Measurements from ENCODE around the gene CPSF7.

CPSF7 gene

GRCh38 chr11:61454520-61454919 lies 24.7 kb upstream of the CPSF7 start:
- no peak for TF ChIP-seq CTCF (IDR thresholded peaks at IDR 0.05)
- no peak overlapping the region for H3K4me3 ChIP-seq
- H3K27ac ChIP-seq: no peak overlapping the region
- DNase-seq (ENCODE audit: low spot score): no peak

- Histone ChIP-seq H3K27ac (peak overlapping the region in 1 of 2 donors; percentile 23), H3K4me3 (no peak overlapping the region)
- no peak for TF ChIP-seq CTCF (IDR thresholded peaks at IDR 0.05)
- no peak for DNase-seq (ENCODE audit: low spot score)
These were observed 23.9 kb upstream of the CPSF7 start for GRCh38 chr11:61453695-61454094.

- DNase-seq (ENCODE audit: low spot score): no peak
- H3K4me3 ChIP-seq: no peak overlapping the region
- H3K27ac ChIP-seq: no peak overlapping the region
- TF ChIP-seq CTCF (IDR thresholded peaks at IDR 0.05): no peak
These were observed 23.1 kb upstream of the CPSF7 start for GRCh38 chr11:61452825-61453224.

GRCh38 chr11:61448552-61448927 lies 18.8 kb upstream of the CPSF7 start:
- TF ChIP-seq CTCF (IDR thresholded peaks at IDR 0.05): no peak
- no peak overlapping the region for H3K4me3 ChIP-seq
- DNase-seq (ENCODE audit: low spot score): no peak
- peak overlapping the region; percentile 57 to 68 for H3K27ac ChIP-seq

GRCh38 chr11:61447601-61448551 lies 18.1 kb upstream of the CPSF7 start:
- Histone ChIP-seq H3K4me3 (no peak overlapping the region), H3K27ac (peak overlapping the region; percentile 57 to 68)
- TF ChIP-seq CTCF (IDR thresholded peaks at IDR 0.05): no peak
- DNase-seq (ENCODE audit: low spot score): no peak

GRCh38 chr11:61446211-61446651 lies 16.5 kb upstream of the CPSF7 start:
- H3K27ac ChIP-seq: peak overlapping the region; percentile 43 to 80
- no peak overlapping the region for H3K4me3 ChIP-seq
- TF ChIP-seq CTCF (IDR thresholded peaks at IDR 0.05): peak; percentile 72
- peak; percentile 91 for DNase-seq (ENCODE audit: low spot score)

GRCh38 chr11:61445516-61445915 lies 15.7 kb upstream of the CPSF7 start:
- peak overlapping the region in 1 of 2 donors; percentile 80 for H3K27ac ChIP-seq
- no peak overlapping the region for H3K4me3 ChIP-seq
- no peak for DNase-seq (ENCODE audit: low spot score)
- TF ChIP-seq CTCF (IDR thresholded peaks at IDR 0.05): no peak

Data from coronary artery (tissue), 2 donors.